GM23338 (cell line): ENCODE results near the gene DNM1L.

ENCODE experiments used
- CREB1 ChIP-seq: fragments of 250-450 bp; sonication (Bioruptor Pico); IDR thresholded peaks from 2 replicates; pipeline ENCODE4 v1.5.0; 2020; ENCODE audit warnings: low read depth, mild to moderate bottlenecking, moderate library complexity
- EZH2 ChIP-seq: fragments of 200-600 bp; sonication (generic); IDR thresholded peaks from one replicate; pipeline ENCODE4 v1.8.0; 2017; ENCODE audit warnings: antibody characterized with exemption, mild to moderate bottlenecking, low read depth; ENCODE audit not compliant: unreplicated experiment
- EZH2phosphoT487 ChIP-seq: fragments of 200-600 bp; sonication (generic); IDR thresholded peaks from one replicate; pipeline ENCODE4 v1.8.1; 2018; ENCODE audit warnings: antibody characterized with exemption; ENCODE audit not compliant: unreplicated experiment
- JUNB ChIP-seq: IDR thresholded peaks from one replicate; pipeline ENCODE4 v1.6.1; 2016; ENCODE audit warnings: antibody characterized with exemption; ENCODE audit not compliant: unreplicated experiment
- NANOG ChIP-seq: IDR thresholded peaks from 2 replicates; pipeline ENCODE4 v1.6.1; 2016; ENCODE audit warnings: antibody characterized with exemption, borderline replicate concordance
- POLR2AphosphoS5 ChIP-seq: IDR thresholded peaks from 2 replicates; pipeline ENCODE4 v1.6.1; 2016; ENCODE audit warnings: antibody characterized with exemption, low read depth
- STAT1 ChIP-seq: IDR thresholded peaks from one replicate; pipeline ENCODE4 v1.6.1; 2016; ENCODE audit warnings: antibody characterized with exemption; ENCODE audit not compliant: unreplicated experiment
- ZNF114 ChIP-seq: fragments of 250-450 bp; sonication (Bioruptor Pico); IDR thresholded peaks from 2 replicates; pipeline ENCODE4 v1.5.0; 2020; ENCODE audit warnings: mild to moderate bottlenecking, moderate library complexity
- ZNF331 ChIP-seq: fragments of 250-450 bp; sonication (Bioruptor Pico); IDR thresholded peaks from 2 replicates; pipeline ENCODE4 v1.5.0; 2020; ENCODE audit warnings: low read depth, mild to moderate bottlenecking, moderate library complexity
- TF ChIP-seq, protein P1 (sequence below), 2 experiments: fragments of 200-600 bp in 1 of 2; sonication (generic) in 1 of 2; conservative IDR thresholded peaks; 2 replicates each; pipeline versions ENCODE4 v1.5.1 to v1.6.1; 2016 to 2017; ENCODE audit warnings: antibody characterized with exemption in 2 of 2, low read depth in 2 of 2, mild to moderate bottlenecking in 2 of 2, moderate library complexity in 1 of 2
- TF ChIP-seq, protein P2 (sequence below): IDR thresholded peaks from one replicate; pipeline ENCODE4 v1.6.1; 2018; ENCODE audit warnings: antibody characterized with exemption; ENCODE audit not compliant: unreplicated experiment
- TF ChIP-seq, protein P3 (sequence below): IDR thresholded peaks from 2 replicates; pipeline ENCODE4 v1.6.1; 2016; ENCODE audit warnings: antibody characterized with exemption
- TF ChIP-seq, protein P4 (sequence below): fragments of 250-450 bp; sonication (Bioruptor Pico); IDR thresholded peaks from 2 replicates; pipeline ENCODE4 v1.5.0; 2020; ENCODE audit warnings: mild to moderate bottlenecking, moderate library complexity

DNA sequence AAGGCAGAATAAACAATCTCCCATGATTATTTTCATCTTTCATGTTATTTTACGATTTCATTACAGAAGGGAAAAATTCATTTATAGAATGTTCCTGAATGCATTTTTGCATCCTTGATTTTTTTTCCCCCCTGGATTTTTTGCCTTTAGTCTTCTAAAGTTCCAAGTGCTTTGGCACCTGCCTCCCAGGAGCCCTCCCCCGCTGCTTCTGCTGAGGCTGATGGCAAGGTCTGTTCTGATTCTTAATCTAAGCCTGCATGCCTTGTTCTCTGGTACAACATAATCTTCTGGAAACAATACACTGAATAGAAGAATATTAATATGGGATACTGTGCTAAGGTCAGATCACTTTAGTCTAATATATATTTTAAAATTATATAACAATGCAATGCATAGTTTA is 58.6 kb downstream of the DNM1L start:
- TF ChIP-seq, protein P1, sequence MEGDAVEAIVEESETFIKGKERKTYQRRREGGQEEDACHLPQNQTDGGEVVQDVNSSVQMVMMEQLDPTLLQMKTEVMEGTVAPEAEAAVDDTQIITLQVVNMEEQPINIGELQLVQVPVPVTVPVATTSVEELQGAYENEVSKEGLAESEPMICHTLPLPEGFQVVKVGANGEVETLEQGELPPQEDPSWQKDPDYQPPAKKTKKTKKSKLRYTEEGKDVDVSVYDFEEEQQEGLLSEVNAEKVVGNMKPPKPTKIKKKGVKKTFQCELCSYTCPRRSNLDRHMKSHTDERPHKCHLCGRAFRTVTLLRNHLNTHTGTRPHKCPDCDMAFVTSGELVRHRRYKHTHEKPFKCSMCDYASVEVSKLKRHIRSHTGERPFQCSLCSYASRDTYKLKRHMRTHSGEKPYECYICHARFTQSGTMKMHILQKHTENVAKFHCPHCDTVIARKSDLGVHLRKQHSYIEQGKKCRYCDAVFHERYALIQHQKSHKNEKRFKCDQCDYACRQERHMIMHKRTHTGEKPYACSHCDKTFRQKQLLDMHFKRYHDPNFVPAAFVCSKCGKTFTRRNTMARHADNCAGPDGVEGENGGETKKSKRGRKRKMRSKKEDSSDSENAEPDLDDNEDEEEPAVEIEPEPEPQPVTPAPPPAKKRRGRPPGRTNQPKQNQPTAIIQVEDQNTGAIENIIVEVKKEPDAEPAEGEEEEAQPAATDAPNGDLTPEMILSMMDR (conservative IDR thresholded peaks at IDR 0.05; ENCODE audit: low read depth in 2 of 2) = no peak
- no peak for TF ChIP-seq EZH2
- TF ChIP-seq, protein P2, sequence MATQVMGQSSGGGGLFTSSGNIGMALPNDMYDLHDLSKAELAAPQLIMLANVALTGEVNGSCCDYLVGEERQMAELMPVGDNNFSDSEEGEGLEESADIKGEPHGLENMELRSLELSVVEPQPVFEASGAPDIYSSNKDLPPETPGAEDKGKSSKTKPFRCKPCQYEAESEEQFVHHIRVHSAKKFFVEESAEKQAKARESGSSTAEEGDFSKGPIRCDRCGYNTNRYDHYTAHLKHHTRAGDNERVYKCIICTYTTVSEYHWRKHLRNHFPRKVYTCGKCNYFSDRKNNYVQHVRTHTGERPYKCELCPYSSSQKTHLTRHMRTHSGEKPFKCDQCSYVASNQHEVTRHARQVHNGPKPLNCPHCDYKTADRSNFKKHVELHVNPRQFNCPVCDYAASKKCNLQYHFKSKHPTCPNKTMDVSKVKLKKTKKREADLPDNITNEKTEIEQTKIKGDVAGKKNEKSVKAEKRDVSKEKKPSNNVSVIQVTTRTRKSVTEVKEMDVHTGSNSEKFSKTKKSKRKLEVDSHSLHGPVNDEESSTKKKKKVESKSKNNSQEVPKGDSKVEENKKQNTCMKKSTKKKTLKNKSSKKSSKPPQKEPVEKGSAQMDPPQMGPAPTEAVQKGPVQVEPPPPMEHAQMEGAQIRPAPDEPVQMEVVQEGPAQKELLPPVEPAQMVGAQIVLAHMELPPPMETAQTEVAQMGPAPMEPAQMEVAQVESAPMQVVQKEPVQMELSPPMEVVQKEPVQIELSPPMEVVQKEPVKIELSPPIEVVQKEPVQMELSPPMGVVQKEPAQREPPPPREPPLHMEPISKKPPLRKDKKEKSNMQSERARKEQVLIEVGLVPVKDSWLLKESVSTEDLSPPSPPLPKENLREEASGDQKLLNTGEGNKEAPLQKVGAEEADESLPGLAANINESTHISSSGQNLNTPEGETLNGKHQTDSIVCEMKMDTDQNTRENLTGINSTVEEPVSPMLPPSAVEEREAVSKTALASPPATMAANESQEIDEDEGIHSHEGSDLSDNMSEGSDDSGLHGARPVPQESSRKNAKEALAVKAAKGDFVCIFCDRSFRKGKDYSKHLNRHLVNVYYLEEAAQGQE = no peak
- no peak for TF ChIP-seq POLR2AphosphoS5
- no peak for TF ChIP-seq EZH2phosphoT487
- TF ChIP-seq, protein P3, sequence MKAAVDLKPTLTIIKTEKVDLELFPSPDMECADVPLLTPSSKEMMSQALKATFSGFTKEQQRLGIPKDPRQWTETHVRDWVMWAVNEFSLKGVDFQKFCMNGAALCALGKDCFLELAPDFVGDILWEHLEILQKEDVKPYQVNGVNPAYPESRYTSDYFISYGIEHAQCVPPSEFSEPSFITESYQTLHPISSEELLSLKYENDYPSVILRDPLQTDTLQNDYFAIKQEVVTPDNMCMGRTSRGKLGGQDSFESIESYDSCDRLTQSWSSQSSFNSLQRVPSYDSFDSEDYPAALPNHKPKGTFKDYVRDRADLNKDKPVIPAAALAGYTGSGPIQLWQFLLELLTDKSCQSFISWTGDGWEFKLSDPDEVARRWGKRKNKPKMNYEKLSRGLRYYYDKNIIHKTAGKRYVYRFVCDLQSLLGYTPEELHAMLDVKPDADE = no peak
- no peak for TF ChIP-seq JUNB
- no peak for TF ChIP-seq CREB1 (CRISPR knock-in tag)
- TF ChIP-seq ZNF331 = no peak
- TF ChIP-seq ZNF114 = no peak
- TF ChIP-seq NANOG = no peak
- TF ChIP-seq STAT1 = no peak
- TF ChIP-seq, protein P4, sequence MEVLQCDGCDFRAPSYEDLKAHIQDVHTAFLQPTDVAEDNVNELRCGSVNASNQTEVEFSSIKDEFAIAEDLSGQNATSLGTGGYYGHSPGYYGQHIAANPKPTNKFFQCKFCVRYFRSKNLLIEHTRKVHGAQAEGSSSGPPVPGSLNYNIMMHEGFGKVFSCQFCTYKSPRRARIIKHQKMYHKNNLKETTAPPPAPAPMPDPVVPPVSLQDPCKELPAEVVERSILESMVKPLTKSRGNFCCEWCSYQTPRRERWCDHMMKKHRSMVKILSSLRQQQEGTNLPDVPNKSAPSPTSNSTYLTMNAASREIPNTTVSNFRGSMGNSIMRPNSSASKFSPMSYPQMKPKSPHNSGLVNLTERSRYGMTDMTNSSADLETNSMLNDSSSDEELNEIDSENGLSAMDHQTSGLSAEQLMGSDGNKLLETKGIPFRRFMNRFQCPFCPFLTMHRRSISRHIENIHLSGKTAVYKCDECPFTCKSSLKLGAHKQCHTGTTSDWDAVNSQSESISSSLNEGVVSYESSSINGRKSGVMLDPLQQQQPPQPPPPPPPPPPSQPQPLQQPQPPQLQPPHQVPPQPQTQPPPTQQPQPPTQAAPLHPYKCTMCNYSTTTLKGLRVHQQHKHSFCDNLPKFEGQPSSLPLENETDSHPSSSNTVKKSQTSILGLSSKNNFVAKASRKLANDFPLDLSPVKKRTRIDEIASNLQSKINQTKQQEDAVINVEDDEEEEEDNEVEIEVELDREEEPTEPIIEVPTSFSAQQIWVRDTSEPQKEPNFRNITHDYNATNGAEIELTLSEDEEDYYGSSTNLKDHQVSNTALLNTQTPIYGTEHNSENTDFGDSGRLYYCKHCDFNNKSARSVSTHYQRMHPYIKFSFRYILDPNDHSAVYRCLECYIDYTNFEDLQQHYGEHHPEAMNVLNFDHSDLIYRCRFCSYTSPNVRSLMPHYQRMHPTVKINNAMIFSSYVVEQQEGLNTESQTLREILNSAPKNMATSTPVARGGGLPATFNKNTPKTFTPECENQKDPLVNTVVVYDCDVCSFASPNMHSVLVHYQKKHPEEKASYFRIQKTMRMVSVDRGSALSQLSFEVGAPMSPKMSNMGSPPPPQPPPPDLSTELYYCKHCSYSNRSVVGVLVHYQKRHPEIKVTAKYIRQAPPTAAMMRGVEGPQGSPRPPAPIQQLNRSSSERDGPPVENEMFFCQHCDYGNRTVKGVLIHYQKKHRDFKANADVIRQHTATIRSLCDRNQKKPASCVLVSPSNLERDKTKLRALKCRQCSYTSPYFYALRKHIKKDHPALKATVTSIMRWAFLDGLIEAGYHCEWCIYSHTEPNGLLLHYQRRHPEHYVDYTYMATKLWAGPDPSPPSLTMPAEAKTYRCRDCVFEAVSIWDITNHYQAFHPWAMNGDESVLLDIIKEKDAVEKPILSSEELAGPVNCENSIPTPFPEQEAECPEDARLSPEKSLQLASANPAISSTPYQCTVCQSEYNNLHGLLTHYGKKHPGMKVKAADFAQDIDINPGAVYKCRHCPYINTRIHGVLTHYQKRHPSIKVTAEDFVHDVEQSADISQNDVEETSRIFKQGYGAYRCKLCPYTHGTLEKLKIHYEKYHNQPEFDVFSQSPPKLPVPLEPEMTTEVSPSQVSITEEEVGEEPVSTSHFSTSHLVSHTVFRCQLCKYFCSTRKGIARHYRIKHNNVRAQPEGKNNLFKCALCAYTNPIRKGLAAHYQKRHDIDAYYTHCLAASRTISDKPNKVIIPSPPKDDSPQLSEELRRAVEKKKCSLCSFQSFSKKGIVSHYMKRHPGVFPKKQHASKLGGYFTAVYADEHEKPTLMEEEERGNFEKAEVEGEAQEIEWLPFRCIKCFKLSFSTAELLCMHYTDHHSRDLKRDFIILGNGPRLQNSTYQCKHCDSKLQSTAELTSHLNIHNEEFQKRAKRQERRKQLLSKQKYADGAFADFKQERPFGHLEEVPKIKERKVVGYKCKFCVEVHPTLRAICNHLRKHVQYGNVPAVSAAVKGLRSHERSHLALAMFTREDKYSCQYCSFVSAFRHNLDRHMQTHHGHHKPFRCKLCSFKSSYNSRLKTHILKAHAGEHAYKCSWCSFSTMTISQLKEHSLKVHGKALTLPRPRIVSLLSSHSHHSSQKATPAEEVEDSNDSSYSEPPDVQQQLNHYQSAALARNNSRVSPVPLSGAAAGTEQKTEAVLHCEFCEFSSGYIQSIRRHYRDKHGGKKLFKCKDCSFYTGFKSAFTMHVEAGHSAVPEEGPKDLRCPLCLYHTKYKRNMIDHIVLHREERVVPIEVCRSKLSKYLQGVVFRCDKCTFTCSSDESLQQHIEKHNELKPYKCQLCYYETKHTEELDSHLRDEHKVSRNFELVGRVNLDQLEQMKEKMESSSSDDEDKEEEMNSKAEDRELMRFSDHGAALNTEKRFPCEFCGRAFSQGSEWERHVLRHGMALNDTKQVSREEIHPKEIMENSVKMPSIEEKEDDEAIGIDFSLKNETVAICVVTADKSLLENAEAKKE = no peak
